GM12878 (cell line): Measurements from ENCODE around the gene FKBP2. TPM values are rescaled to one million over a fixed set of nuclear protein-coding genes. Genes with fewer than 3 reads are reported as not detected.

Experiments used
- ATF3 ChIP-seq: IDR thresholded peaks from 2 replicates; pipeline ENCODE4 v1.6.1; 2011; ENCODE audit warnings: low read depth, mild to moderate bottlenecking, low read length, moderate library complexity, borderline replicate concordance; ENCODE audit errors: extremely low read depth
- CHD2 ChIP-seq: IDR thresholded peaks from 2 replicates; pipeline ENCODE4 v1.6.1; 2011; ENCODE audit warnings: low read depth, low read length, improper control_type of control experiment, borderline replicate concordance
- CHD4 ChIP-seq: fragments of 200-600 bp; sonication (generic); IDR thresholded peaks from 2 replicates; pipeline ENCODE4 v1.6.1; 2016; ENCODE audit warnings: mild to moderate bottlenecking
- CREM ChIP-seq: IDR thresholded peaks from 2 replicates; pipeline ENCODE4 v1.6.1; 2014; ENCODE audit warnings: antibody characterized with exemption, low read depth
- CUX1 ChIP-seq: IDR thresholded peaks from 2 replicates; pipeline ENCODE4 v1.6.1; 2012; ENCODE audit warnings: improper control_type of control experiment, low read depth, low read length; ENCODE audit not compliant: insufficient replicate concordance
- ELK1 ChIP-seq: IDR thresholded peaks from 2 replicates; pipeline ENCODE4 v1.6.1; 2012; ENCODE audit warnings: low read depth, low read length, improper control_type of control experiment
- EZH2 ChIP-seq: IDR thresholded peaks from 2 replicates; pipeline ENCODE4 v1.6.1; 2012; ENCODE audit warnings: low read depth, mild to moderate bottlenecking, control low read depth, inconsistent platforms, low read length, borderline replicate concordance; ENCODE audit not compliant: control insufficient read depth
- KDM1A ChIP-seq: fragments of 200-600 bp; sonication (generic); IDR thresholded peaks from 2 replicates; pipeline ENCODE4 v1.6.1; 2016; ENCODE audit warnings: borderline replicate concordance
- KLF5 ChIP-seq: fragments of 450-650 bp; IDR thresholded peaks from 2 replicates; pipeline ENCODE4 v1.6.1; 2014; ENCODE audit warnings: mild to moderate bottlenecking; ENCODE audit not compliant: partially characterized antibody
- MYB ChIP-seq: fragments of 150-350 bp; IDR thresholded peaks from 2 replicates; pipeline ENCODE4 v1.6.1; 2014; ENCODE audit warnings: mild to moderate bottlenecking, low read depth, low read length, borderline replicate concordance
- NR2F1 ChIP-seq: fragments of 450-650 bp; conservative IDR thresholded peaks from 2 replicates; pipeline ENCODE4 v1.6.1; 2017; ENCODE audit warnings: mild to moderate bottlenecking
- PKNOX1 ChIP-seq: fragments of 450-650 bp; IDR thresholded peaks from 2 replicates; pipeline ENCODE4 v1.6.1; 2016; ENCODE audit warnings: mild to moderate bottlenecking
- RBBP5 ChIP-seq: fragments of 200-600 bp; sonication (generic); conservative IDR thresholded peaks from 2 replicates; pipeline ENCODE4 v1.6.1; 2016
- SP1 ChIP-seq: IDR thresholded peaks from one replicate; pipeline ENCODE4 v1.6.1; 2011; ENCODE audit warnings: low read depth, low read length
- STAT1 ChIP-seq: fragments of 450-650 bp; conservative IDR thresholded peaks from 2 replicates; pipeline ENCODE4 v1.6.1; 2014; ENCODE audit warnings: antibody characterized with exemption, mild to moderate bottlenecking
- USF2 ChIP-seq: IDR thresholded peaks from 2 replicates; pipeline ENCODE4 v1.6.1; 2011; ENCODE audit warnings: low read depth, low read length, improper control_type of control experiment, borderline replicate concordance
- ZNF274 ChIP-seq: IDR thresholded peaks from one replicate; pipeline ENCODE4 v1.8.0; 2011; ENCODE audit not compliant: insufficient read length, insufficient read depth
- ZNF384 ChIP-seq: IDR thresholded peaks from 2 replicates; pipeline ENCODE4 v1.6.1; 2012; ENCODE audit warnings: low read depth, mild to moderate bottlenecking, low read length, improper control_type of control experiment, borderline replicate concordance
- polyA plus RNA-seq, 11 experiments: library from polyadenylated mRNA; depleted of rRNA in 4 of 11; unstranded in 6 of 11; stranded (reverse) in 5 of 11; fragments of >200 nt; fragmentation: Nextera tagmentation in 4 of 11; fragmentation: Illumina TruSeq in 1 of 11; extraction: Ambion mirVana in 4 of 11; extraction: Trizol in 1 of 11; gene quantifications; 1 replicate in 1 of 11; 2 replicates in 10 of 11; pipeline versions ENCODE4 v1.2.1 to v1.2.3, GENCODE V29; 2011 to 2016; ENCODE audit warnings: inconsistent platforms in 2 of 11, missing spikeins in 2 of 11, low read depth in 1 of 11
- total RNA-seq, 4 experiments: library from RNA; depleted of rRNA in 3 of 4; stranded (reverse); fragments of >200 nt in 3 of 4; fragmentation: Illumina TruSeq in 1 of 4; extraction: Trizol in 1 of 4; gene quantifications; 2 replicates each; pipeline versions ENCODE4 v1.2.1 to v1.2.3, GENCODE V29; 2013 to 2021
- TF ChIP-seq, protein P1 (sequence below): fragments of 450-650 bp; conservative IDR thresholded peaks from 2 replicates; pipeline ENCODE4 v1.6.1; 2017; ENCODE audit warnings: mild to moderate bottlenecking, moderate library complexity

FKBP2 gene
- total and polyA plus RNA-seq, 10 of the 15 experiments (the other 5 are each of a cell fraction or from before 2014, with no cell fraction given), result 1.8 to 99.7 (median 39.5) TPM

DNA sequence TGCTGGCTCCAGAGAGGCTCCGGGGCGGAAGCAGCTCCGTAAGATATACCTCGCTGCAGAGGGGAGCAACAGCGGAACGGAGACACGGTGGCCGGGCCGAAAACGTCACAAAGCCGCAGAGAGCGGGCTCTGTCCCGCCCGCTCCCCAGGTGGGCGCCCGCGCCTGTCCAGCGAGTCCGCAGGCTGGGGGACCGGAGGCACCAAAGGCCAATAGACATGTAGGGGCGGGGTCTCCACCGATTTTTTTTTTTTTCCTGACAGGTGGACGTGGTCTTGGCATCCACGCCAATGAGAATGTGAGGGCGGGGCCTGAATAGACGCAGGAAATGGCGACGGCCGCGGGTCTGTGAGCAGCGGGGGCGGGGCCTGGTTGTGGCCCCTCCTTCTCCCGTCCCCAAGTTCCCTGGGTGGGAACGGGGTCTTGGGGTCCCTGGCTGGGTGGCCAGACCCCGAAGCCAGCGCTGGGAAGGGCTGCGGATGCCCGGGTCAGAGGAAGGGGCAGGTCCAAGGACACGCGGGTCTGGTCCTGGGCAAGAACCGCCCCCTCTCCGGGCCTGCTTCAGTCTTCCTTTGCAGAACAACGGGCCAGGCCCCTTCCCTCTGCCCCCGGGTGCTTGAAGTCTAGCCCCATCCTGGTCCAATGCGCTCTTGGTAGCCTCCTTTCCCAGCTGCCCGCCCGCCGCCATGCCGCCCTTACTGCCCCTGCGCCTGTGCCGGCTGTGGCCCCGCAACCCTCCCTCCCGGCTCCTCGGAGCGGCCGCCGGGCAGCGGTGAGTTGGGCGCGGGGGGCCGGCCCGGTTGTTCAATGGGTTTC lies 10.5 kb upstream of the FKBP2 start, which contains the start of gene DNAJC4 (continued):
- TF ChIP-seq ATF3 (no peak), CHD4 (no peak), CUX1 (no peak), USF2 (no peak), KLF5 (no peak), ZNF384 (peak; percentile 99), EZH2 (no peak), SP1 (no peak), NR2F1 (peak; percentile 53; the same call in 1 of the 2 replicates), RBBP5 (no peak), ZNF274 (no peak), CREM (peak; percentile 56; the same call in 1 of the 2 replicates), KDM1A (no peak), PKNOX1 (peak; percentile 84), MYB (no peak), STAT1 (no peak), CHD2 (no peak), ELK1 (no peak)
- TF ChIP-seq, protein P1, sequence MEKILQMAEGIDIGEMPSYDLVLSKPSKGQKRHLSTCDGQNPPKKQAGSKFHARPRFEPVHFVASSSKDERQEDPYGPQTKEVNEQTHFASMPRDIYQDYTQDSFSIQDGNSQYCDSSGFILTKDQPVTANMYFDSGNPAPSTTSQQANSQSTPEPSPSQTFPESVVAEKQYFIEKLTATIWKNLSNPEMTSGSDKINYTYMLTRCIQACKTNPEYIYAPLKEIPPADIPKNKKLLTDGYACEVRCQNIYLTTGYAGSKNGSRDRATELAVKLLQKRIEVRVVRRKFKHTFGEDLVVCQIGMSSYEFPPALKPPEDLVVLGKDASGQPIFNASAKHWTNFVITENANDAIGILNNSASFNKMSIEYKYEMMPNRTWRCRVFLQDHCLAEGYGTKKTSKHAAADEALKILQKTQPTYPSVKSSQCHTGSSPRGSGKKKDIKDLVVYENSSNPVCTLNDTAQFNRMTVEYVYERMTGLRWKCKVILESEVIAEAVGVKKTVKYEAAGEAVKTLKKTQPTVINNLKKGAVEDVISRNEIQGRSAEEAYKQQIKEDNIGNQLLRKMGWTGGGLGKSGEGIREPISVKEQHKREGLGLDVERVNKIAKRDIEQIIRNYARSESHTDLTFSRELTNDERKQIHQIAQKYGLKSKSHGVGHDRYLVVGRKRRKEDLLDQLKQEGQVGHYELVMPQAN, result 0 out of 2 replicates have a peak, but pooled peaks have one; percentile 40
